RWPE1 (cell line): ENCODE results near the gene KIAA1549.
"Not testable (repeated sequence)": the region's sequence is repeated elsewhere in the genome, so short reads cannot be mapped to it uniquely, and the experiment has no call there.

Experiments
- CTCF ChIA-PET: fragments of 350-600 bp; sonication (Branson Sonifier 250); formaldehyde crosslinking; extraction: SDS; loops from one replicate; lab custom pipeline; 2021; lab: Yijun Ruan, JAX
- POLR2A ChIA-PET: fragments of 400-600 bp; formaldehyde crosslinking; extraction: SDS; loops from one replicate; lab custom pipeline; 2020; ENCODE audit warnings: antibody characterized with exemption; ENCODE audit not compliant: low non-redundant PET; lab: Yijun Ruan, JAX
- DNase-seq: peaks from one replicate; pipeline ENCODE4 v3.0.0; 2012; ENCODE audit warnings: low spot score
- H3K27ac ChIP-seq: fragments of 450-650 bp; 2 replicates; pipeline ENCODE4 v1.5.1; 2017
- CTCF ChIP-seq: fragments of 450-650 bp; conservative IDR thresholded peaks from 2 replicates; pipeline ENCODE4 v1.5.1; 2017; ENCODE audit warnings: low read depth, mild to moderate bottlenecking

Gene KIAA1549

GRCh38 chr7:138814816-138815332 is 166.3 kb downstream of the KIAA1549 start:
- no peak overlapping the region for H3K27ac ChIP-seq
- TF ChIP-seq CTCF, result no peak
- CTCF ChIA-PET, result no interaction called here
- POLR2A ChIA-PET, result no interaction called here
- no peak for DNase-seq

GRCh38 chr7:138813945-138814344 is 167.2 kb downstream of the KIAA1549 start:
- no peak for DNase-seq
- H3K27ac ChIP-seq, result no peak overlapping the region
- CTCF ChIA-PET, result no interaction called here
- POLR2A ChIA-PET, result no interaction called here
- TF ChIP-seq CTCF, result no peak

GRCh38 chr7:138811327-138811726 is 169.9 kb downstream of the KIAA1549 start:
- H3K27ac ChIP-seq, CTCF ChIA-PET, POLR2A ChIA-PET, DNase-seq: not testable (repeated sequence)

GRCh38 chr7:138809346-138809745 is 171.8 kb downstream of the KIAA1549 start:
- CTCF ChIA-PET, result no interaction called here
- DNase-seq, result no peak
- POLR2A ChIA-PET, result no interaction called here
- TF ChIP-seq CTCF, result no peak
- H3K27ac ChIP-seq, result no peak overlapping the region

- CTCF ChIA-PET, result no interaction called here
- no peak for DNase-seq
- POLR2A ChIA-PET, result no interaction called here
- H3K27ac ChIP-seq, result no peak overlapping the region
- TF ChIP-seq CTCF, result no peak
Observed at GRCh38 chr7:138804618-138805017, 176.6 kb downstream of the KIAA1549 start.

GRCh38 chr7:138802706-138803105 is 178.5 kb downstream of the KIAA1549 start:
- TF ChIP-seq CTCF, result no peak
- no peak for DNase-seq
- ChIA-PET POLR2A (no interaction called here), CTCF (no interaction called here)
- H3K27ac ChIP-seq, result no peak overlapping the region

GRCh38 chr7:138801256-138801655 is 179.9 kb downstream of the KIAA1549 start:
- CTCF ChIA-PET, result no interaction called here
- TF ChIP-seq CTCF, result no peak
- DNase-seq, result no peak
- no peak overlapping the region for H3K27ac ChIP-seq
- POLR2A ChIA-PET, result no interaction called here
